HG02642 (cell line): ENCODE results near the gene ISYNA1.

ENCODE experiments used
- ATAC-seq: cut with Tn5 transposase; IDR thresholded peaks from one replicate; pipeline ENCODE4 v1.9.1; 2021; ENCODE audit warnings: mild to moderate bottlenecking; ENCODE audit not compliant: unreplicated experiment, poor library complexity

The ISYNA1 gene

GRCh38 chr19:18445262-18445948, 7.5 kb upstream of the ISYNA1 start:
- ATAC-seq, result no peak

- ATAC-seq, result no peak
Measured at GRCh38 chr19:18444513-18444912, 6.6 kb upstream of the ISYNA1 start.

- ATAC-seq, result no peak
Measured at GRCh38 chr19:18443831-18444230, 5.9 kb upstream of the ISYNA1 start.

GRCh38 chr19:18443406-18443805, 5.5 kb upstream of the ISYNA1 start:
- ATAC-seq, result no peak

GRCh38 chr19:18442941-18443340, 5.0 kb upstream of the ISYNA1 start:
- ATAC-seq, result no peak

GRCh38 chr19:18441804-18442788, 4.2 kb upstream of the ISYNA1 start:
- no peak for ATAC-seq

- ATAC-seq, result no peak
Measured at GRCh38 chr19:18440936-18441803, 3.2 kb upstream of the ISYNA1 start.

- no peak for ATAC-seq
Measured at GRCh38 chr19:18440415-18440877, 2.5 kb upstream of the ISYNA1 start.

GRCh38 chr19:18439910-18440237, 1.9 kb upstream of the ISYNA1 start:
- ATAC-seq, result no peak

- no peak for ATAC-seq
Measured at GRCh38 chr19:18439025-18439909, 1.3 kb upstream of the ISYNA1 start.

- no peak for ATAC-seq
Measured at GRCh38 chr19:18438331-18439024, 545 bp upstream of the ISYNA1 start.

GRCh38 chr19:18436671-18437490, 1.1 kb downstream of the ISYNA1 start:
- peak; percentile 51 for ATAC-seq

GRCh38 chr19:18435842-18436670, 1.9 kb downstream of the ISYNA1 start:
- ATAC-seq, result no peak

- no peak for ATAC-seq
Measured at GRCh38 chr19:18435178-18435841, 2.6 kb downstream of the ISYNA1 start.

GRCh38 chr19:18434411-18435175, 3.3 kb downstream of the ISYNA1 start:
- ATAC-seq, result no peak
